ENCODE data around the gene RTTN.

- TF ChIP-seq ISL1 (CRISPR knock-in tag; IDR thresholded peaks at IDR 0.05) (no peak), PATZ1 (CRISPR knock-in tag; IDR thresholded peaks at IDR 0.05; ENCODE audit: borderline replicate concordance) (no peak), TCF4 (CRISPR knock-in tag; IDR thresholded peaks at IDR 0.05; ENCODE audit: borderline replicate concordance) (no peak), ZC3H10 (CRISPR knock-in tag; IDR thresholded peaks at IDR 0.05) (no peak), ZFP3 (CRISPR knock-in tag; IDR thresholded peaks at IDR 0.05) (no peak), PPARA (CRISPR knock-in tag; IDR thresholded peaks at IDR 0.05; ENCODE audit: borderline replicate concordance) (no peak), GLIS3 (CRISPR knock-in tag; IDR thresholded peaks at IDR 0.05) (no peak), ARNTL (CRISPR knock-in tag; IDR thresholded peaks at IDR 0.05; ENCODE audit: borderline replicate concordance, low read depth) (no peak), ZFP30 (CRISPR knock-in tag; IDR thresholded peaks at IDR 0.05) (no peak), CSRNP3 (CRISPR knock-in tag; IDR thresholded peaks at IDR 0.05) (no peak), BACH2 (CRISPR knock-in tag; IDR thresholded peaks at IDR 0.05; ENCODE audit: borderline replicate concordance) (no peak), ZNF565 (CRISPR knock-in tag; conservative IDR thresholded peaks at IDR 0.05; ENCODE audit: low read depth) (no peak)
These were observed 15.8 kb upstream of the RTTN start for GRCh38 chr18:70221156-70221914.
